Stimulated activated CD4-positive, alpha-beta T cell treated with anti-CD3 and anti-CD28 coated beads, TNF-alpha, amount 100 ng/mL, for 24 hours (primary cell): ENCODE data around the gene SFSWAP.
"Not testable (repeated sequence)": the region's sequence is repeated elsewhere in the genome, so short reads cannot be mapped to it uniquely, and the experiment has no call there.

Experiments
- DNase-seq, 3 experiments: peaks; one replicate each; pipeline ENCODE4 v3.0.0-alpha.2; 2020; ENCODE audit warnings: low read depth in 3 of 3

Gene SFSWAP

GRCh38 chr12:131758016-131758739 lies 47.3 kb downstream of the SFSWAP start:
- DNase-seq: no peak

GRCh38 chr12:131759176-131759575 lies 48.3 kb downstream of the SFSWAP start:
- DNase-seq: no peak

DNA sequence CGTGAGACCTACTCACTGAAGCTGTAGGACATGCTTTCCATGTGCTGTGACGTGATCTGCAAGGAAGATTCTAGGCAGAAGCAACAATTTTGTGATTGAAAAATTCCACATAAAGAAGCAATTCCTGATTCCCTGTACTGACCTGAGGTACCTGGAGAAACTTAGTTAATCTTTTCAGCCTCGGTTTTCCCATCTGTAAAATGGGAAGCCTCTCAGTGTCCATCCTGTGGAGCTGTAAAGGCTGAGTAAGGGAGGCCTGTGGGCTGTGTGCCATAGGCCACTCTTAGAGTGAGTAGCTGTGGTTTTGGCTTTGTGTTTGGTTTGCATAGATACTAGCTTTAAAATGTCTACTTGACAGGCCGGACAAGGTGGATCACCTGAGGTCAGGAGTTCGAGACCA lies 50.7 kb downstream of the SFSWAP start:
- DNase-seq: no peak

DNA sequence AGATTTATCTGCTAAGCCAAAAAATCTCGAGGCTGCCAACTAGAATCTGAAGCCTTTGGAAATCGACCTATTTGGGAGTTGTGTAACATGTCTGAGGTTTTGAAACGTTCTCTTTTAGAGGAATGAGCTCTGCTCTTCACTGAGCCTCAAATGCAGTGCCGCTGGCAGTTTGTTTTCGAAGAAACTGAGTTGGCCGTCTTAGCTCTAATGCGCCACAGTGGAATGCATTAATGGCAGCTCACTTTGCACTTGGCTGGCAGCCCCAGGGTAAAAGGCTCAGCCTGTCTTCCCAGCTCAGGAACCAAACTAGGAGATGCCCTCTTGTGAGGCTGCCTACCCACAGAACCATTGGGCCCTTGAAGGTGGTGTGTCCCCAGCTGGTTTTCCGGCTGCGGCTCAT lies 53.8 kb downstream of the SFSWAP start:
- DNase-seq: no peak

DNA sequence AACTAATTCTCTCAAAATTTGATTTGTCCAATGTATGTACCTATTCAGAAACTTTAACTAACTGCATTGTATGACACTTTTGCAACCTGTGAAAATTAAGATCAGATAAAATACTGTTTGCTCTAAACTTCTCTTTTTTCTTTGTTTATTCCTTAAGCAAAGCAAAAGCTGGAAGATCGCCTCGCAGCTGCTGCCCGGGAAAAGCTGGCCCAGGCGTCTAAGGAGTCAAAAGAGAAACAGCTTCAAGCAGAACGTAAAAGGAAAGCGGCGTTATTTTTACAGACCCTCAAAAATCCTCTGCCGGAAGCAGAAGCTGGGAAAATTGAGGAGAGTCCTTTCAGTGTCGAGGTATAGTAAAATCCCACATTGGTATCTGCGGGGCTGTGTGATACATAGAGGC lies 55.1 kb downstream of the SFSWAP start:
- no peak for DNase-seq

DNA sequence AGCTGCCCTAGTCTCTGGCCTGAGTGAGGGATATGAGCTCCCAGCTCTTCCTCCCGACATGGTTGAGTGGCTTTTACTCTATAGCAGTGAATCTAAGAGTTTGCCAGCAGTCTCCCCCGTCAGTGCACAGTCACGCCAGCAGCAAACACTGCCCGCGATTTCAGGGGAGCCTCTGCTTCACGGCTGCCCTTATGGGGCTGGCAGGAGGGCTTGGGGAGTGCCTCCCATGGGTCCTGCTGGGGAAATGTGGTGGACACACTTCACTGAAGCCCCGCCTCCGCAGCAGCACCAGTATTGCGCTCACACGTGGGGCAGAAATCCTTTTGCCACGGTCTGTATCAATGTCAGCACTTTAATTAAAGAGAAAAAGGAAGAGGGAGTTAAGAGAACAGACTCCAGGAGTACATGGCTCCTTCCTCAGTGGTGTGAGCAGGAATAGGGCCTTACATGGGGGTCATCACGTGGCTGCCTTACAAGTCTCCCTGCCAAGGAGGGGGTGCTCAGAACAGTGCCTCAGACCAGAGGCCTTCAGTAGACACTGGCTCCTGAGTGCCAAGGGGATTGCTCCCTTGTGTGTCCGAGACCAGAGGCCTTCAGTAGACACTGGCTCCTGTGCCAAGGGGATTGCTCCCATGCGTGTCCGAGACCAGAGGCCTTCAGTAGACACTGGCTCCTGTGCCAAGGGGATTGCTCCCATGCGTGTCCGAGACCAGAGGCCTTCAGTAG lies 55.7 kb downstream of the SFSWAP start:
- DNase-seq: no peak

DNA sequence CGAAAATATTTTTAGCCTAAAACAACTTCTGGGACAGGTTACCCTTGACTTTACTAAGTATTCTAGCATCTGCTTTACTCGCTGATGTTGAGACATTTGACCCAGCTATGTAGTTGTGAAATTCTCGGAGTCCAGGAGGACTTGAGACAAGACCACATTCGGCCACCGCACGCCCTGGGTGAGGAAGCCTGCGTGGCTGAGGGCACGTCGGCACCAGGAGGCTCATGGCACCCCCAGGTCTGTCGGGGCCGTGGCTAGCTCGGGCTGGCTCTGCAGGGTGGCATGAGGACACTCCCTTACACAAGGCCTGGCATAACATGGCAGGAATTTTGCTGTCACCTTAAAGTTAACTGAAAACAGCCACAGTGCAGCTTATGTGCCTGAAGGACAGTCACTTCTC lies 59.2 kb downstream of the SFSWAP start:
- no peak for DNase-seq

- no peak for DNase-seq
Observed at GRCh38 chr12:131771965-131772364, 61.1 kb downstream of the SFSWAP start.

- no peak for DNase-seq
Observed at GRCh38 chr12:131773582-131774221, 62.8 kb downstream of the SFSWAP start.

GRCh38 chr12:131774576-131775391 lies 63.9 kb downstream of the SFSWAP start:
- DNase-seq: no peak

DNA sequence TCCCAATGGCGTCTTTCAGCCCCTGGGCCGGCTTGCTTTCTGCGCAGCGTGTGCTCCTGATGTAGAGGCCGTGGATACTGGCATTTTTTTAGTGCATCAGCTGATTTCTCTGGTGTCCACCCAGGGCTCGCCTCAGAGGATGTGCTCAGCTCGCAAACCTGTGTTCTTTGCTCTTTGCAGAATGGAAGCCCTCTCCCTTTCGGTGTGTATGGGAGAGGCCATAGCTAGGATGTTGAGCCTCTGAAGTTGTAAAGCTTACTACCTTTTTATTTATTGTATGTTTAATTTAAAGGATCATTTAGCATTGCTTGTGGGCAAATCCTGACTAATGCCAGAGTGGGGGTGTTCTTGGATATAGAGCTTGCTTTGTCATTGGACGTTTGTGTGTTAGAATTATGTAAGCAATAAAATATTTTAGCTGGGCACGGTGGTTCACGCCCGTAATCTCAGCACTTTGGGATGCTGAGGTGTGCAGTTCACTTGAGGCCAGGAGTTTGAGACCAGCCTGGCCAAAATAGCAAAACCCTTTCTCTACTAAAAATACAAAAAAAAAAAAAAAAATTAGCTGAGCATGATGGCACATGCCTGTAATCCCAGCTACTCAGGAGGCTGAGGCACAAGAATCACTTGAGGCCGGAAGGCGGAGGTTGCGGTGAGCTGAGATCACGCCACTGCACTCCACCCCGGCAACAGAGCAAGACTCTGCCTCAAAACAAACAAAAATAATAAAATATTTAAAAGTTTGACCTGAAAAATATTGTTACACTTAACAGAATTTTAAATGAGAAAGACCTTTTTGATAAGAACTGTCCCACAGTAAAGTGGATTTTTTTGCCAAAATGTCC lies 64.7 kb downstream of the SFSWAP start:
- no peak for DNase-seq

GRCh38 chr12:131776237-131776889 lies 65.5 kb downstream of the SFSWAP start:
- DNase-seq: no peak

DNA sequence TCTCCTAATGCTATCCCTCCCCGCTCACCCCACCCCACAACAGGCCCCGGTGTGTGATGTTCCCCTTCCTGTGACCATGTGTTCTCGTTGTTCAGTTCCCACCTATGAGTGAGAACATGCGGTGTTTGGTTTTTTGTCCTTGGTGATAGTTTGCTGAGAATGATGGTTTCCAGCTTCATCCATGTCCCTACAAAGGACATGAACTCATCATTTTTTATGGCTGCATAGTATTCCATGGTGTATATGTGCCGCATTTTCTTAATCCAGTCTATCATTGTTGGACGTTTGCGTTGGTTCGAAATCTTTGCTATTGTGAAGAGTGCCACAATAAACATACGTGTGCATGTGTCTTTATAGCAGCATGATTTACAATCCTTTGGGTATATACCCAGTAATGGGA lies 66.4 kb downstream of the SFSWAP start:
- not testable (repeated sequence) for DNase-seq

- DNase-seq: no peak
Observed at GRCh38 chr12:131779027-131779426, 68.1 kb downstream of the SFSWAP start.

DNA sequence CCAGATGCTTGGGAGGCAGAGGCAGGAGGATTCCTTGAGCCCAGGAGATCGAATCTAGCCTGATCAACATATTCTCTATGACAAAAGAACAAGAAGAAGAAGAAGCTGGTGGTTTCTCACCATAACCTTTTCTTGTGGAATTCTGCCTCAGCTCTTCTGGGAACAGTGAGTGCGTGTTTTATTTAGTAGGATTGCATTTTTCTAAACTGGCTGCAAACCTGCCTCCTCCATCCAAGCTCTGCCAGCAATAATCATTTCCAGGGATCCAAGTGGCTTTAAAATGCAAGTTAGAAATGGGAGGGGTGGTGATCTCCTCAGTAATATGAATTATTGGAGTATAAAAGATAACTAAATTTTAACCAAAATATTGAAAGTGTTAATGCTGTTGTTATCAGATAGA lies 71.2 kb downstream of the SFSWAP start:
- no peak for DNase-seq

GRCh38 chr12:131783915-131784541 lies 73.1 kb downstream of the SFSWAP start:
- no peak for DNase-seq

GRCh38 chr12:131784909-131785762 lies 74.2 kb downstream of the SFSWAP start:
- DNase-seq: no peak

DNA sequence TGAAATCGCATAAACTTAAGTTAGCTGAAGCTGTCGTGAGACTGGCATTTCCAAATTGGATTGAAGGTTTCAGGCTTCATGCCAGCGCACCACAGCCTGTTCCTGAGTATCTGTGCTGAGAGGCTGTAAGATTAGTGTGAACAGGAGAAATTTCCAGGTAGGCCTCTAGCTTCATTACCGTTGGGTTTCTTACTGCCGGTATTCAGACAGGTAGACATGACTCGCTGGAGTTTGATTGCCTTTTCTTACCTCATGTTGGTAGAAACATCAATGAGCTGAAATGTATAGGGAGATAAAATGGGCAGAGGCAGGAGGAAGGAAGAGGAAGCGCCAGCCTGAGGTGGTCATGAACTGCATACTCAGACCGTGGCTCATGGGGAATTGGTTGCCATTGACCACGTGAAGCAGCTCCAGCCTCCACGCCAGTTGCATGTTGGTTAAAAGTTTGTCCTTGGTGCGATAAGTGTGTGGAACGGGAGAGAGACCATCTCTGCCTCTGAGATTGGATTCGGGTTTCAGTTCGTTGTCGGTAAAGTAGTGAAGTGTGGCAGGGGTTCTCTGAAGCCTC lies 75.0 kb downstream of the SFSWAP start:
- no peak for DNase-seq

- DNase-seq: no peak
Observed at GRCh38 chr12:131786331-131786730, 75.4 kb downstream of the SFSWAP start.
